Stimulated activated CD8-positive, alpha-beta memory T cell treated with anti-CD3 and anti-CD28 coated beads, Interleukin-2, amount 100 ng/mL, for 1 hour (primary cell): ENCODE measurements around the gene TMEM205.
"Not testable (repeated sequence)": the region's sequence is repeated elsewhere in the genome, so short reads cannot be mapped to it uniquely, and the experiment has no call there.

Experiments
- DNase-seq, 2 donors: peaks; one replicate each; pipeline ENCODE4 v3.0.0-alpha.2; 2020; ENCODE audit warnings: low read depth in 2 of 2

The TMEM205 gene

DNA sequence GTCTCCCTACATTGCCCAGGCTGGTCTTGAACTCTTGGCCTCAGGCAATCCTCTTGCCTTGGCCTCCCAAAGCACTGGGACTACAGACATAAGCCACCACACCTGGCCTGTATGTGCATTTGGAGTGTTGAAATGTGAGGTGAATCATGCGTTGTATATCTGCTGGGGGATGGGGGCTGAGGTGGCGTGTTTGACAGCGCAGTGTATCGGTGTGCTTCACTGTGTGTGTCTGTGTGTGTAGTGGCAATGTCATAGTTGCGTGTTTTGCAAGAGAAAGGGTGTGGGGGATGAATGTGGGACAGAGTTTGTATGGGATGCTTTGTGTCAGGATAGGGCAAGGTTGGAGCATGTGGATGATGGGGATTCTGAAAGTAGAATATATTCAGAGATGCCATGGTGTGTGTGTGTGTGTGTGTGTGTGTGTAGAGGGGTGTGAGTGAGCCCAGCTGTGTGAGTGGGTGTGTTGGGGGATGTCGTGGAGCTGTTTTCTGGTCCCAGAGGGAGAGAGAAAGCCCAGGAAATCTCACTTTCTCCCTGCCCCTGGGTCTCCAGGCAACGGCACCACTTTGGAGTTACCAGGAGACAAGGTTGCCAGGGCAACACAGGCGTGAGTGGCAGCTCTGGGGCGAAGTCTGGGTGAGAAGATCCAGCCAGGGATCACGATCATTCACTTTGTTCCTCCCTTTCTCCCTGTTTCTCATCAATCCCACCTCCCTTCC is 27.3 kb upstream of the TMEM205 start:
- no peak for DNase-seq

GRCh38 chr19:11370744-11371143 is 24.7 kb upstream of the TMEM205 start:
- no peak for DNase-seq

GRCh38 chr19:11367528-11367927 is 21.5 kb upstream of the TMEM205 start:
- no peak for DNase-seq

GRCh38 chr19:11365557-11366117 is 19.6 kb upstream of the TMEM205 start:
- no peak for DNase-seq

DNA sequence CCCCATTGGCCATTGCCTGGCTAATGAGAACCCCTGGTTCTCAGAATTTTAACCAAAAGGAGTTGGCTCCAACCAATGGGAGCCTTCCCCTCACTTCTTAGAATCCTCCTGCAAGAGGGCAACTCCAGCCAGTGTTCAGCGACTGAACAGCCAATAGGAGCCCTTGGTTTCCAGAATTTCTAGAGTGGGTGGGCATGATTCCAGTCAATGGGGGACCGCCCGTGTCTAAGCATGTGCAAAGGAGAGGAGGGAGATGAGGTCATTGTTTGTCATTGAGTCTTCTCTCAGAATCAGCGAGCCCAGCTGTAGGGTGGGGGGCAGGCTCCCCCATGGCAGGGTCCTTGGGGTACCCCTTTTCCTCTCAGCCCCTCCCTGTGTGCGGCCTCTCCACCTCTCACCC is 18.9 kb upstream of the TMEM205 start:
- DNase-seq = no peak

GRCh38 chr19:11364296-11364904 is 18.3 kb upstream of the TMEM205 start:
- no peak for DNase-seq

- DNase-seq = no peak
Observed at GRCh38 chr19:11363881-11364280, 17.8 kb upstream of the TMEM205 start.

- DNase-seq = no peak
Observed at GRCh38 chr19:11361771-11362731, 16.0 kb upstream of the TMEM205 start.

DNA sequence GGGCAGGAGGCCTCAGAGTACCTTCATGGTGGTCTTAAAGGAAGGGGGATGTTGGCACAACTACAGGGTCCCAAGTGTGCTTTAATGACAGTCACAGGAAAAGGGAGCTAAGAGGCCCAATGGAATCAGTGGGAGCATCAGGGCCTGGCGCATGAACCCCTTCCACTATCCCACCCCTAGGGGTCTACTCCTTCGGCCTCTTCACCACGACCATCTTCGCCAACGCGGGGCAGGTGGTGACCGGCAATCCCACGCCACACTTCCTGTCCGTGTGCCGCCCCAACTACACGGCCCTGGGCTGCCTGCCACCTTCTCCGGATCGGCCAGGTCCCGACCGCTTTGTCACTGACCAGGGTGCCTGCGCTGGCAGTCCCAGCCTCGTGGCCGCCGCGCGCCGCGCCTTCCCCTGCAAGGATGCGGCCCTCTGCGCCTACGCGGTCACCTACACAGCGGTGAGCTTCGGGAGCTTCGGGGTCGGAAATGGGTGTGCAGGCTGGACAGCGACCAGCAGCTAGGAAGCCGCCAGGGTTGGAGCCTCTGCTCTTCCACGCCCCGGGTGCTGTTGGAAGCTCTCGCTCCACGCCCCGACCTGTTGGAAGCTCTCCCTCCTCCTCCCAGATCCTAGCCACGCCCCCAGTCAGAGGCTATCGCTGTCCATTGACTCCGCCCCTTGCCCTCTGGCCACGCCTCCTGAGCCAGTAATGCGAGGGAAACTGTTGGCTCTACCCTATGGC is 15.1 kb upstream of the TMEM205 start:
- DNase-seq = no peak

DNA sequence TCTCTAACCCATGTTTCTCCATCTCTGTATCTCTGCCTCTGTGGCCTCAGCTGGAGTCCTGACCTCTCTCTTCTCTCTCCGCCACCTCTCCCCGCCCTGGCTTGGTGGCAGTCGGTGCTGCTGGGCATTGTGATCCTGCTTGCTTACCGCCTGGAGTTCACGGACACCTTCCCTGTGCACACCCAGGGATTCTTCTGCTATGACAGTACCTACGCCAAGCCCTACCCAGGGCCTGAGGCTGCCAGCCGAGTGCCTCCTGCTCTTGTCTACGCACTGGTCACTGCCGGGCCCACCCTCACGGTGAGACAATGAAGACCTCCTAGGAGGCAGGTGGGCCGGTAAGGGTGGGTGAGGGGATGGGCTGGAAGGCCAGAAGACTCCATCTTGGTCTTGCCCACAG is 13.4 kb upstream of the TMEM205 start:
- no peak for DNase-seq

- no peak for DNase-seq
Observed at GRCh38 chr19:11356676-11357550, 10.8 kb upstream of the TMEM205 start.

GRCh38 chr19:11356074-11356397 is 10.0 kb upstream of the TMEM205 start:
- DNase-seq = no peak

DNA sequence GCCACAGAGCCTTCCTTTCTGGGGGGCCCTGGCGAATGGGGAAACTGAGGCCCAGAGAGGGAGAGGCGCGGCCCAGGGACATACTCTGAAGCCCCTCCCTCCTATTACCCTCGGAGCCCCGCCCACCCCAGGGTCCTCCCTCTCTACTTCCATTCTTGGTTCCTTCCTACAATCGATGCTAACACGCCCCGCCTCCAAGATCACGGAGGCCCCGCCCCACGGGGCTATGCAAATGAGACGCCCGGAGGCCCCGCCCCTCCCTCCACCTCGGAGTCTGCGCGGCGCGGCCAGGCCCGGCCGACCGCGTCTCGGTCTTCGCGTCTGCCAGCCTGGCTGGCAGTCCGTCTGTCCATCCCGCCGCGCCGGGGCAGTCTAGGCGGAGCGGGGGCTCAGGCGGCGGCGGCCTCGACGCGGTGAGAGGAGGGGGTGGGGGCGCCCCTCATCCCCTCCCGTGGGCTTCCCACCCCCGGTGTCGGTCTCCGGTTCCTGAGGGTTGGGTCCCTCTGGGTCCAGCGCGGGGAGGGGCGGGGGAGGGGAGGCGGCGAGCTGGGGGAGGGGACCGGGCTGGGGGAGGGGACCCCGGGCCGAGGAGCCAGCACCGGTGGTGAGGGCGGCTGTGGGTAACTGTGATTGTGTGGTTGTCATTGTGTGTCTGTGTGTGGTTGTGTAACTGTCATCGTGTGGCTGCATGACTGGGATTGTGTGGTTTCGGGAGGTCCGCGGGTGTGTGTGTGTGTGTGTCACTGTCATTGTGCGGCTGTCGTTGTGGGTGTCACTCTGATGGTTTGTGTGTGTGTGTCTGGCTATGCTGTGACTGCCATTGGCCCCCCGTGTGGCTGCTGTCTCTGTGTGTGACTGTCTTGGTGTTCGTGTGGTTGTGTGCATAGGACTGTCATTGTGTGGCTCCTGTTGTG is 9.3 kb upstream of the TMEM205 start, which contains the start of gene PLPPR2:
Gene PLPPR2 (plus strand): TSS at position 273 of the 914 bp plus-strand sequence. CDS start 2,242 bp downstream, outside the sequence.
- peak; percentile 49 to 66 for DNase-seq

DNA sequence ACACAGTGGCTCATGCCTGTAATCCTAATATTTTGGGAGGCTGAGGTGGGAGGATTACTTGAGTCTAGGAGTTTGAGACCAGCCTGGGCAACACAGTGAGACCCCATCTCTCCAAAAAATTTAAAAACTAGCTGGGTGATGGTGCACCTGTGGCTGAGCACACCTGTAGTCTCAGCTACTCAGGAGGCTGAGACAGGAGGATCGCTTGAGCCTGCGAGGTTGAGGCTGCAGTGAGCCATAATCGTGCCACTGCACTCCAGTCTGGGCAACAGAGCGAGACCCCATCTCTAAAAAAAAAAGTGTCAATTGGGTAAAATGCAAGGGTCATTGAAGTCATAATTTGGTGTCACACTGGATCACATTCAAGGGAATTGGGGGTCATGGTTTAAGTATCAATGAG is 8.0 kb upstream of the TMEM205 start:
- DNase-seq = not testable (repeated sequence)

GRCh38 chr19:11349171-11349570 is 3.1 kb upstream of the TMEM205 start:
- DNase-seq = no peak

GRCh38 chr19:11347546-11348039 is 1.5 kb upstream of the TMEM205 start:
- no peak for DNase-seq

- DNase-seq = no peak
Observed at GRCh38 chr19:11345122-11345803, 805 bp downstream of the TMEM205 start.

DNA sequence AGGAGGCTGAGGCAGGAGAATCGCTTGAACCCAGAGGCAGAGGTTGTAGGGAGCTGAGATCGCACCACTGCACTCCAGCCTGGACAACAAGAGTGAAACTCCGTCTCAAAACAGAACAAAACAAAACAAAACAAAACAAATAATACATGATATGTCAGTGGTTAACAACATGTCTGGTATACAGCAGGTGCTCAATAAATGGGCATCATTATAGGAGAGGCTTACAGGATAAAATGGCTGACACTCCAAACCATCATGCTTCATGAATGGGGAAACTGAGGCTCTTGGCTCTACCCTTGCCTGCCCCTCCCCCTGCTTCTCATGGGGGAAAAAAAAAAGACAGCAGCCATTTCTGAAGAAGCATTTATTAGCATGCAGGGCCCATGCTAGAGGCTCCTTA is 3.6 kb downstream of the TMEM205 start:
- no peak for DNase-seq

GRCh38 chr19:11340099-11340467 is 6.0 kb downstream of the TMEM205 start:
- not testable (repeated sequence) for DNase-seq
